ENCODE data around the gene RPL3. TPM values are rescaled to one million over a fixed set of nuclear protein-coding genes. Genes with fewer than 3 reads are reported as not detected.

Gene RPL3
- total RNA-seq (1,000 to 10,000 TPM; 1,199 to 2,601 (median 1,706) TPM), polyA plus RNA-seq (1,000 to 10,000 TPM; 1,506 to 2,659 TPM)

DNA sequence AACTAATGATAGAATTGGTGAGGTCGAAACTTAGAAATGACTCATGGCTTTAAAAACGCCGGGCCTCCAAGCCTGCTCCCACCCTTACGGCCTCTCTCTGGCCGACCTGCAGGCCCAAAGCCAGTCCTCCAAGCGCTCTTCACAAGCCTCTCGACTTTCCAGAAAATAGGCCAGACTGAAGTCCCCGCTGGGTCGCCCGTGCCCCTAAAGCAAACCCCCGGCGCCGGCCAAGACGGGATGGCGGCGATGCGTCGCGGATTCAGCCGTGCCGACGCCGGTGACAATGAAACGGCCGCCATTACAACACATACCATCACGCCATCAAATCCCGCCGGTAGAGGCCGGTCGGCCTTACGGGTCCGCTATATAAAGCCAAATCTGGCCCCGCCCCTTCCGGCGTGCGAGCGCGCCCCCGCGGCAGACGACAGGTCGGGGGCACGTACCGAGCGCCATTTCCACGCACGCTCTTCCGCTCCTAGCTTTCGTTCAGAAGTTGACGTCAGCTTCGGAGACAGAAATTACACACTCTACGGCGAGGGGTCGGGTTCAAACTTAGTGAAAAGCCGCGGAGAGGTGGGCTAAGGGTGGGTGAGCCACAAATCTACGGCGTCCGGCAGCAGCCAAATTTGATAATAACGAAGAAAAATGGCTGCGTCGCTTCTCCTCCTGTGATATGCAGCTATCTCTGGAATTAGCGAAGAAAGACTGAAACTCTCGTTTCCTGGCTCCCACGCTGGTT is at the start of gene RPL3:
TSS of gene RPL3 (minus strand) at position 340 of the 739 bp plus-strand sequence. CDS start at position 314, 26 bp downstream.
- Histone ChIP-seq H3K9me3 (no peaks in the 10 kb centered on the region), H3K27me3 (no peaks in the 10 kb centered on the region), H3K27ac (peak within 1 kb of the TSS; percentile 92 to 100 (median 96)), H3K4me3 (peak within 1 kb of the TSS; percentile 57 to 84 (median 77)), H3K4me1 (peaks cover 0 to 31% (median 25%) of the 10 kb centered on the region in 3 donors), H3K36me3 (peaks cover 14 to 27% (median 20%) of the 10 kb centered on the region in 3 donors)
- WGBS, 2 donors, result 0% methylated on average over 64 to 65 of the region's 65 CpGs
- TF ChIP-seq, protein P1, sequence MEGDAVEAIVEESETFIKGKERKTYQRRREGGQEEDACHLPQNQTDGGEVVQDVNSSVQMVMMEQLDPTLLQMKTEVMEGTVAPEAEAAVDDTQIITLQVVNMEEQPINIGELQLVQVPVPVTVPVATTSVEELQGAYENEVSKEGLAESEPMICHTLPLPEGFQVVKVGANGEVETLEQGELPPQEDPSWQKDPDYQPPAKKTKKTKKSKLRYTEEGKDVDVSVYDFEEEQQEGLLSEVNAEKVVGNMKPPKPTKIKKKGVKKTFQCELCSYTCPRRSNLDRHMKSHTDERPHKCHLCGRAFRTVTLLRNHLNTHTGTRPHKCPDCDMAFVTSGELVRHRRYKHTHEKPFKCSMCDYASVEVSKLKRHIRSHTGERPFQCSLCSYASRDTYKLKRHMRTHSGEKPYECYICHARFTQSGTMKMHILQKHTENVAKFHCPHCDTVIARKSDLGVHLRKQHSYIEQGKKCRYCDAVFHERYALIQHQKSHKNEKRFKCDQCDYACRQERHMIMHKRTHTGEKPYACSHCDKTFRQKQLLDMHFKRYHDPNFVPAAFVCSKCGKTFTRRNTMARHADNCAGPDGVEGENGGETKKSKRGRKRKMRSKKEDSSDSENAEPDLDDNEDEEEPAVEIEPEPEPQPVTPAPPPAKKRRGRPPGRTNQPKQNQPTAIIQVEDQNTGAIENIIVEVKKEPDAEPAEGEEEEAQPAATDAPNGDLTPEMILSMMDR (IDR thresholded peaks at IDR 0.05), result peak in 1 of 4 donors; percentile 7
- intact Hi-C loops (cut with DNase I), result loop anchor here in 1 of 3 donors (10.0 kb wide), 1 partner anchor 205 kb away; the partner anchor contains the start of gene ATF4
- DNase-seq, result peak; percentile 93 to 98 (median 98)
- peak; percentile 94 for FAIRE-seq
- peak; percentile 78 to 88 (median 82) for ATAC-seq

DNA sequence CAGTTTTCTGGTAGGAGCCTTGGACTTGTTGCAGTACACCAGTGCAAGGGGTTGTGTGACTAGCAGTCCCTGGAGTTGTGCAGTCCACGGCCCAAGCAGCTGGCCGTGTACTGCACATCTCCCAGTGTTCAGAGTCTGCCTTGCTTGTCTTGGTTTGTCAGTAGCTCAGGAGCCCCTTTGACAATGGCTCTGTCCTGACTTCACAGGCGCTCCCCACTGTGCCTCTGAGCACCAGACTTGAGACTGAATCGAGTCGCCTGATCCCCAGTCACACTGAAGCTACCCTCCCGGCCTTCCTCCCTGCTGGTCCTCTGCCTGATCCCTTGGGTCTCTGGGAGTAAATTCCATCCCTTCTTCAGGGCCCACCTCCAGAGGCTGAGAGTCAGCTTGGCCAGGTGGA is 49.8 kb upstream of the RPL3 start:
- no peak for FAIRE-seq
- no peak for DNase-seq
- Histone ChIP-seq H3K9me3 (no peaks in the 10 kb centered on the region), H3K27ac (no peak overlapping the region), H3K27me3 (no peaks in the 10 kb centered on the region), H3K4me3 (no peak overlapping the region), H3K36me3 (no peaks in the 10 kb centered on the region), H3K4me1 (no peaks in the 10 kb centered on the region)
- ATAC-seq, result no peak
- TF ChIP-seq, protein P1 (IDR thresholded peaks at IDR 0.05), result no peak
- 88 to 92% methylated on average over 6 of the region's 6 CpGs for WGBS, 2 donors
- intact Hi-C loops (cut with DNase I), result no loop called here

GRCh38 chr22:39368461-39368911 is 49.1 kb upstream of the RPL3 start:
- Histone ChIP-seq H3K27ac (no peak overlapping the region), H3K36me3 (no peaks in the 10 kb centered on the region), H3K4me1 (no peaks in the 10 kb centered on the region), H3K27me3 (no peaks in the 10 kb centered on the region), H3K9me3 (no peaks in the 10 kb centered on the region), H3K4me3 (no peak overlapping the region)
- TF ChIP-seq, protein P1 (IDR thresholded peaks at IDR 0.05), result no peak
- no peak for FAIRE-seq
- ATAC-seq, result no peak
- no peak for DNase-seq
- WGBS, 2 donors, result 81% methylated on average over 9 of the region's 9 CpGs
- intact Hi-C loops (cut with DNase I), result no loop called here

GRCh38 chr22:39367035-39367434 is 47.6 kb upstream of the RPL3 start:
- DNase-seq (no peak), FAIRE-seq (no peak), ATAC-seq (no peak)
- H3K27me3 ChIP-seq, result no peaks in the 10 kb centered on the region
- intact Hi-C loops (cut with DNase I), result no loop called here
- H3K27ac ChIP-seq, result no peak overlapping the region
- TF ChIP-seq, protein P1 (IDR thresholded peaks at IDR 0.05), result no peak
- H3K36me3 ChIP-seq, result no peaks in the 10 kb centered on the region
- no peaks in the 10 kb centered on the region for H3K4me1 ChIP-seq
- 86 to 89% methylated on average over 9 of the region's 9 CpGs for WGBS, 2 donors
- no peaks in the 10 kb centered on the region for H3K9me3 ChIP-seq
- no peak overlapping the region for H3K4me3 ChIP-seq

GRCh38 chr22:39365492-39365780 is 46.0 kb upstream of the RPL3 start:
- TF ChIP-seq, protein P1 (IDR thresholded peaks at IDR 0.05), result no peak
- DNase-seq (no peak), FAIRE-seq (no peak), ATAC-seq (no peak)
- Histone ChIP-seq H3K4me1 (no peaks in the 10 kb centered on the region), H3K36me3 (no peaks in the 10 kb centered on the region), H3K4me3 (no peak overlapping the region), H3K27me3 (no peaks in the 10 kb centered on the region), H3K9me3 (no peaks in the 10 kb centered on the region), H3K27ac (no peak overlapping the region)
- intact Hi-C loops (cut with DNase I), result no loop called here
- 88 to 97% methylated on average over 3 of the region's 3 CpGs for WGBS, 2 donors

All from pancreas (tissue), 10 donors.